Measurements from ENCODE around the gene AKR7A2.

The AKR7A2 gene

DNA sequence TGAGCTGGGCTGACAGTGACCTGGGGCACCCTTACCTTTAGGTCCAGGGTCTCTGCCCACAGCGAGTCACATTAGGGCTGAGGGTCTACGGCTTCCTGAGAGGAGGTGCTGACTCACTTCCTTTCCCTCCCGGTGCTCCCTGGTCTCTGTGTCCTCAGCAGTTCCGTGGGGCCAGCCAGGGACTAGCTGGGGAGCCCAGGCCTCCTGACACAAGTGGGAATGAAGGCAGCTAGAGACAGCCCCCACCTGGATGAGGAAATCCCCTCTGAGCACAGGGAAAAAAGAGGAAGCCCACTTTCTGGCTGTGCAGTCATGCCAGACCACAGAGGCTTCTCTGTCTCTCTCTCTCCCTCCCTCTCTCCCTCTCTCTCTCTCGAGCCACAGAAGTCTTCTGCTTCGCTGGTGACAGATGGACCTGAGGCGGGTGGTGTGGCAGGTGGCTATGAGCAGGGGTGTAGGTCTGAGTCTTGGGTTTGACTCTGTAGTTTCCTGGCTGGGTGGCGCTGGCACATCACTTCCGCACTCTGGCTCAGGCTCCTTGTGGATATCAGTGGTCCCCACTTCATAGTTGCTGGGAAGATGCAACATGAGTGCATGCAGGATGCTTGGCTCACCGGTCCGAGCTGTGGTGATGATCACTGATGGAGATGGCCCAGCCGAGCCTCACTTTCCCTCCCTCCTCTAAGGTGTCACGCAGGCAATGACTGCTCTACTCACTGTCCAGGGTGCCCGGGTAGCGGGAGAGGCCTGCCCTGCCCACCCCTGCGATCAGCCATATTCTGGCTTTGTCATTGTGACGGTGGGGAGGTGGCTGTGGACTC is 3.6 kb upstream of the AKR7A2 start:
- Mint-ChIP-seq H3K4me1 (peaks cover 53% of the 10 kb centered on the region), H3K9me3 (no peaks in the 10 kb centered on the region), H3K4me3 (peak overlapping the region; percentile 25), H3K27me3 (ENCODE audit: low read depth, poor library complexity) (no peaks in the 10 kb centered on the region), H3K27ac (peak overlapping the region; percentile 51), H3K36me3 (ENCODE audit: low read depth) (peaks cover 17% of the 10 kb centered on the region)
- TF ChIP-seq, protein P1, sequence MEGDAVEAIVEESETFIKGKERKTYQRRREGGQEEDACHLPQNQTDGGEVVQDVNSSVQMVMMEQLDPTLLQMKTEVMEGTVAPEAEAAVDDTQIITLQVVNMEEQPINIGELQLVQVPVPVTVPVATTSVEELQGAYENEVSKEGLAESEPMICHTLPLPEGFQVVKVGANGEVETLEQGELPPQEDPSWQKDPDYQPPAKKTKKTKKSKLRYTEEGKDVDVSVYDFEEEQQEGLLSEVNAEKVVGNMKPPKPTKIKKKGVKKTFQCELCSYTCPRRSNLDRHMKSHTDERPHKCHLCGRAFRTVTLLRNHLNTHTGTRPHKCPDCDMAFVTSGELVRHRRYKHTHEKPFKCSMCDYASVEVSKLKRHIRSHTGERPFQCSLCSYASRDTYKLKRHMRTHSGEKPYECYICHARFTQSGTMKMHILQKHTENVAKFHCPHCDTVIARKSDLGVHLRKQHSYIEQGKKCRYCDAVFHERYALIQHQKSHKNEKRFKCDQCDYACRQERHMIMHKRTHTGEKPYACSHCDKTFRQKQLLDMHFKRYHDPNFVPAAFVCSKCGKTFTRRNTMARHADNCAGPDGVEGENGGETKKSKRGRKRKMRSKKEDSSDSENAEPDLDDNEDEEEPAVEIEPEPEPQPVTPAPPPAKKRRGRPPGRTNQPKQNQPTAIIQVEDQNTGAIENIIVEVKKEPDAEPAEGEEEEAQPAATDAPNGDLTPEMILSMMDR (IDR thresholded peaks at IDR 0.05) = no peak
- DNase-seq = no peak

GRCh38 chr1:19313961-19314882 is 2.3 kb upstream of the AKR7A2 start:
- no peaks in the 10 kb centered on the region for H3K27me3 Mint-ChIP-seq (ENCODE audit: low read depth, poor library complexity)
- no peak for DNase-seq
- H3K36me3 Mint-ChIP-seq (ENCODE audit: low read depth) = peaks cover 15% of the 10 kb centered on the region
- TF ChIP-seq, protein P1 (IDR thresholded peaks at IDR 0.05) = no peak
- no peaks in the 10 kb centered on the region for H3K9me3 Mint-ChIP-seq
- H3K4me3 Mint-ChIP-seq = no peak overlapping the region
- no peak overlapping the region for H3K27ac Mint-ChIP-seq
- peaks cover 60% of the 10 kb centered on the region for H3K4me1 Mint-ChIP-seq

- Mint-ChIP-seq H3K27ac (no peak overlapping the region), H3K4me3 (peak overlapping the region; percentile 78)
- no peak for DNase-seq
These were observed 1.7 kb upstream of the AKR7A2 start for GRCh38 chr1:19313636-19313959.

GRCh38 chr1:19312782-19313635 is 1.1 kb upstream of the AKR7A2 start:
- Mint-ChIP-seq H3K9me3 (no peaks in the 10 kb centered on the region), H3K27me3 (ENCODE audit: low read depth, poor library complexity) (no peaks in the 10 kb centered on the region), H3K27ac (no peak overlapping the region), H3K36me3 (ENCODE audit: low read depth) (peaks cover 15% of the 10 kb centered on the region), H3K4me1 (peaks cover 55% of the 10 kb centered on the region), H3K4me3 (peak overlapping the region; percentile 78)
- DNase-seq = no peak
- TF ChIP-seq, protein P1 (IDR thresholded peaks at IDR 0.05) = no peak

More at GRCh38 chr1:19313636-19313959, 1.7 kb upstream of the AKR7A2 start:
- TF ChIP-seq, protein P1 (IDR thresholded peaks at IDR 0.05) = no peak
- Mint-ChIP-seq H3K4me1 (peaks cover 59% of the 10 kb centered on the region), H3K27me3 (ENCODE audit: low read depth, poor library complexity) (no peaks in the 10 kb centered on the region), H3K36me3 (ENCODE audit: low read depth) (peaks cover 15% of the 10 kb centered on the region), H3K9me3 (no peaks in the 10 kb centered on the region)

- TF ChIP-seq, protein P1 (IDR thresholded peaks at IDR 0.05) = no peak
- H3K27me3 Mint-ChIP-seq (ENCODE audit: low read depth, poor library complexity) = no peaks in the 10 kb centered on the region
- DNase-seq = no peak
- H3K36me3 Mint-ChIP-seq (ENCODE audit: low read depth) = peaks cover 26% of the 10 kb centered on the region
- H3K4me3 Mint-ChIP-seq = peak overlapping the region; percentile 89
- peaks cover 47% of the 10 kb centered on the region for H3K4me1 Mint-ChIP-seq
- no peaks in the 10 kb centered on the region for H3K9me3 Mint-ChIP-seq
- no peak overlapping the region for H3K27ac Mint-ChIP-seq
These were observed 427 bp downstream of the AKR7A2 start for GRCh38 chr1:19311503-19311930.

Measured in nephron progenitor cell (in vitro differentiated cells).